ENCODE data around the gene FAM107A.

- TF ChIP-seq, protein P1, sequence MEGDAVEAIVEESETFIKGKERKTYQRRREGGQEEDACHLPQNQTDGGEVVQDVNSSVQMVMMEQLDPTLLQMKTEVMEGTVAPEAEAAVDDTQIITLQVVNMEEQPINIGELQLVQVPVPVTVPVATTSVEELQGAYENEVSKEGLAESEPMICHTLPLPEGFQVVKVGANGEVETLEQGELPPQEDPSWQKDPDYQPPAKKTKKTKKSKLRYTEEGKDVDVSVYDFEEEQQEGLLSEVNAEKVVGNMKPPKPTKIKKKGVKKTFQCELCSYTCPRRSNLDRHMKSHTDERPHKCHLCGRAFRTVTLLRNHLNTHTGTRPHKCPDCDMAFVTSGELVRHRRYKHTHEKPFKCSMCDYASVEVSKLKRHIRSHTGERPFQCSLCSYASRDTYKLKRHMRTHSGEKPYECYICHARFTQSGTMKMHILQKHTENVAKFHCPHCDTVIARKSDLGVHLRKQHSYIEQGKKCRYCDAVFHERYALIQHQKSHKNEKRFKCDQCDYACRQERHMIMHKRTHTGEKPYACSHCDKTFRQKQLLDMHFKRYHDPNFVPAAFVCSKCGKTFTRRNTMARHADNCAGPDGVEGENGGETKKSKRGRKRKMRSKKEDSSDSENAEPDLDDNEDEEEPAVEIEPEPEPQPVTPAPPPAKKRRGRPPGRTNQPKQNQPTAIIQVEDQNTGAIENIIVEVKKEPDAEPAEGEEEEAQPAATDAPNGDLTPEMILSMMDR (IDR thresholded peaks at IDR 0.05; ENCODE audit: low read length), result no peak
- TF ChIP-seq EZH2 (IDR thresholded peaks at IDR 0.05; ENCODE audit: borderline replicate concordance, low read length), result no peak
Observed at GRCh38 chr3:58603606-58604005, 26.4 kb upstream of the FAM107A start.

All from OCI-LY1 (cell line).